ENCODE measurements around the gene SETD1B. TPM values are rescaled to one million over a fixed set of nuclear protein-coding genes. Genes with fewer than 3 reads are reported as not detected.

SETD1B gene
- polyA plus RNA-seq, 1 experiment = 1.1 TPM

DNA sequence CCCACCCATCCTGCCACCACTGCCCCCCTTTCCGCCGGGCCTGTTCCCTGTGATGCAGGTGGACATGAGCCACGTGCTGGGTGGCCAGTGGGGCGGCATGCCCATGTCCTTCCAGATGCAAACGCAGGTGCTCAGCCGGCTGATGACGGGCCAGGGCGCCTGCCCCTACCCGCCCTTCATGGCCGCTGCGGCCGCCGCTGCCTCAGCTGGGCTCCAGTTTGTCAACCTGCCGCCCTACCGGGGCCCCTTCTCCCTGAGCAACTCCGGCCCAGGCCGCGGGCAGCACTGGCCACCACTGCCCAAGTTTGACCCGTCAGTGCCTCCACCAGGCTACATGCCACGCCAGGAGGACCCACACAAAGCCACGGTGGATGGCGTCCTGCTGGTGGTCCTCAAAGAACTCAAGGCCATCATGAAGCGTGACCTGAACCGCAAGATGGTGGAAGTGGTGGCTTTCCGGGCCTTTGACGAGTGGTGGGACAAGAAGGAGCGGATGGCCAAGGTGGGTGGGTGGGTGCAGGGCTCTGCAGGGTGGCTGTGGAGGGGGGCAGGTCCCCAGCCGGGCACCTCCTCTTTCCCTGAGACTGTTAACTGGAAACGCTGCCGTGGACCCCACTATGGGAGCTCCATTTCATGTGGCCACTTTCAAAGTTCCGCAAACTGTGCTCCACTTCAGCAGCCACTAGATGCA, 10.8 kb downstream of the SETD1B start:
- Histone ChIP-seq H3K9me3 (ENCODE audit: control insufficient read depth, insufficient read depth, low read length) (no peaks in the 10 kb centered on the region; the same call in 1 of the 2 replicates), H3K27ac (ENCODE audit: low read depth, low read length) (no peak overlapping the region), H3K27me3 (ENCODE audit: control insufficient read depth, insufficient read depth, low read length) (no peaks in the 10 kb centered on the region), H3K4me3 (ENCODE audit: low read depth, low read length) (no peak overlapping the region)
- ChIA-PET POLR2A (interaction anchor here (0.6 kb wide), 1 partner anchor 1143 kb away, joined by 3 read pairs; no protein-coding TSS in a partner anchor), CTCF (interaction anchor here (2.9 kb wide), 1 partner anchor 20 kb away, joined by 17 read pairs; the partner anchor contains the start of gene RHOF)
- TF ChIP-seq CTCF (IDR thresholded peaks at IDR 0.05; ENCODE audit: low read depth, low read length) = no peak
- DNase-seq (ENCODE audit: low read depth, low spot score) = no peak

DNA sequence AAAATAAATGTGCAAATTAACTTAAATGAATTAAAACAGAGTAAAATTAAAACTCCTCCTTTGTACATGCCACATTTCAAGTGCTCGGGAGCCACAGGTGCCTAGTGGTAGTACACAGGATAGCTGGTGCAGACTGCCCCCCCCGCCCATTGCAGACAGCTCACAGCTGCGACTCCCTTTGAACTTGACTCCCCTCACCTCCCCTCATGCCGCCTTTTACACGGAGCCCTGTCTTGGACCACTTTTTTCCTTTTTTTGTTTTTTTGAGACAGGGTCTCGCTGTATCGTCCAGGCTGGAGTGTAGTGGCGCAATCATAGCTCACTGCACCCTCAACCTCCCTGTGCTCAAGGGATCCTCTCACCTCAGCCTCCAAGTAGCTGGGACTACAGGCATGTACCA, 11.5 kb downstream of the SETD1B start:
- no peaks in the 10 kb centered on the region for H3K27me3 ChIP-seq (ENCODE audit: control insufficient read depth, insufficient read depth, low read length)
- TF ChIP-seq CTCF (IDR thresholded peaks at IDR 0.05; ENCODE audit: low read depth, low read length) = no peak
- no peak overlapping the region for H3K27ac ChIP-seq (ENCODE audit: low read depth, low read length)
- ChIA-PET POLR2A (interaction anchor here (0.6 to 0.8 kb wide), 3 partner anchors 12 to 1142 kb away, joined by 3 to 4 read pairs (median 3); no protein-coding TSS in a partner anchor), CTCF (interaction anchor here (0.5 to 2.9 kb wide), 2 partner anchors 21 to 320 kb away, joined by 3 to 17 read pairs; partner anchors contain the start of gene RHOF)
- no peaks in the 10 kb centered on the region; the same call in 1 of the 2 replicates for H3K9me3 ChIP-seq (ENCODE audit: control insufficient read depth, insufficient read depth, low read length)
- no peak for DNase-seq (ENCODE audit: low read depth, low spot score)
- no peak overlapping the region for H3K4me3 ChIP-seq (ENCODE audit: low read depth, low read length)

DNA sequence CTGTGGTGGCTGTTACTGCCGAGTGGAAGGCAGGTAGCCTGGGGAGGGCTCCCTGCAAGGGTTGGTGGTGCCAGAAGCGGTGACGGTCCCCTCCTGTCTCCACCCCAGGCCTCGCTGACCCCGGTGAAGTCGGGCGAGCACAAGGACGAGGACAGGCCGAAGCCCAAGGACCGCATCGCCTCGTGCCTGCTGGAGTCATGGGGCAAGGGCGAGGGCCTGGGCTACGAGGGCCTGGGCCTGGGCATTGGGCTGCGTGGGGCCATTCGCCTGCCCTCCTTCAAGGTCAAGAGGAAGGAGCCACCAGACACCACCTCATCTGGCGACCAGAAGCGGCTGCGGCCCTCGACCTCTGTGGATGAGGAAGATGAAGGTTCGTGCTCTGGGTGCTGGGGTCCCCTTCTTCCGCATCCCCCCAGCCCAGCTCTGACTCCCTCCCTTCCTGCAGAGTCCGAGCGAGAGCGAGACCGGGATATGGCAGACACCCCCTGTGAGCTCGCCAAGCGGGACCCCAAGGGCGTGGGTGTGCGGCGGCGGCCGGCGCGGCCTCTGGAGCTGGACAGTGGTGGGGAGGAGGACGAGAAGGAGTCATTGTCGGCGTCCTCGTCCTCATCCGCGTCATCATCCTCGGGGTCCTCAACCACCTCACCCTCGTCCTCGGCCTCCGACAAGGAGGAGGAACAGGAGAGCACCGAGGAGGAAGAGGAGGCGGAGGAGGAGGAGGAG, 13.3 kb downstream of the SETD1B start:
- H3K27ac ChIP-seq (ENCODE audit: low read depth, low read length) = no peak overlapping the region
- H3K9me3 ChIP-seq (ENCODE audit: control insufficient read depth, insufficient read depth, low read length) = no peaks in the 10 kb centered on the region; the same call in 1 of the 2 replicates
- ChIA-PET CTCF (interaction anchor here (2.9 kb wide), 1 partner anchor 23 kb away, joined by 17 read pairs; the partner anchor contains the start of gene RHOF), POLR2A (interaction anchor here (1.1 kb wide), 1 partner anchor 71 kb away, joined by 3 read pairs; the partner anchor contains the start of gene PSMD9)
- no peak for TF ChIP-seq CTCF (IDR thresholded peaks at IDR 0.05; ENCODE audit: low read depth, low read length)
- no peak for DNase-seq (ENCODE audit: low read depth, low spot score)
- no peak overlapping the region for H3K4me3 ChIP-seq (ENCODE audit: low read depth, low read length)
- H3K27me3 ChIP-seq (ENCODE audit: control insufficient read depth, insufficient read depth, low read length) = no peaks in the 10 kb centered on the region

DNA sequence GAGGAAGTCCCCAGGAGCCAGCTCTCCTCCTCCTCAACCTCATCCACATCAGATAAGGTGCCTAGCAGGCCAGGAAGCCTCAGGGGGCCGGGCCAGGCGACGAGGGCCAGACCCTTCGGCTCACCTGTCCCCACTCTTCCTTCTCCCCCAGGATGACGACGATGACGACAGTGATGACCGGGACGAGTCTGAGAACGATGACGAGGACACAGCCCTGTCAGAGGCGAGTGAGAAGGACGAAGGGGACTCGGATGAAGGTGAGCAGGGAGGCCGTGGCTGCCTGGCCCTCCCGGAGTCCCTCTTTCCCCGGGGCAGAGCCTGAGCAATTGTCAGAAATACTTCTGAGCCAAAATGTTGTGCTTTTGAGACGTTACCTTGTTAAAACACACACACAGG, 13.8 kb downstream of the SETD1B start:
- H3K9me3 ChIP-seq (ENCODE audit: control insufficient read depth, insufficient read depth, low read length) = no peaks in the 10 kb centered on the region; the same call in 1 of the 2 replicates
- H3K27me3 ChIP-seq (ENCODE audit: control insufficient read depth, insufficient read depth, low read length) = no peaks in the 10 kb centered on the region
- DNase-seq (ENCODE audit: low read depth, low spot score) = no peak
- POLR2A ChIA-PET = no interaction called here
- H3K4me3 ChIP-seq (ENCODE audit: low read depth, low read length) = no peak overlapping the region
- no peak for TF ChIP-seq CTCF (IDR thresholded peaks at IDR 0.05; ENCODE audit: low read depth, low read length)
- H3K27ac ChIP-seq (ENCODE audit: low read depth, low read length) = no peak overlapping the region
- CTCF ChIA-PET = no interaction called here
